ENCODE measurements around the gene SLC5A6. TPM values are rescaled to one million over a fixed set of nuclear protein-coding genes. Genes with fewer than 3 reads are reported as not detected.

SLC5A6 gene
- total RNA-seq, 1 experiment from 2014 or later, result 122 TPM

- Histone ChIP-seq H4K91ac (ENCODE audit: insufficient read length, low read depth, low read length) (no peak overlapping the region), H4K5ac (ENCODE audit: insufficient read length, low read depth, low read length) (no peak overlapping the region), H3K4me2 (ENCODE audit: insufficient read depth, insufficient read length, low read length) (no peak overlapping the region), H3K23me2 (ENCODE audit: insufficient read length, low read depth, low read length, poor library complexity, severe bottlenecking) (no peaks in the 10 kb centered on the region), H3K4me1 (ENCODE audit: insufficient read depth, low read length) (no peaks in the 10 kb centered on the region), H3K18ac (ENCODE audit: insufficient read length, low read depth, low read length) (no peak overlapping the region), H3K9ac (ENCODE audit: extremely low read depth, insufficient read length, low read length) (no peak overlapping the region), H3K79me2 (ENCODE audit: insufficient read depth, low read length) (no peaks in the 10 kb centered on the region), H2BK120ac (ENCODE audit: low read depth, low read length, poor library complexity, severe bottlenecking) (no peak overlapping the region), H4K20me1 (ENCODE audit: control insufficient read depth, insufficient read depth, insufficient read length) (no peaks in the 10 kb centered on the region), H2BK12ac (ENCODE audit: insufficient read length, low read depth, low read length) (no peak overlapping the region), H2AK5ac (ENCODE audit: insufficient read length, low read length) (no peak overlapping the region), H3K79me1 (ENCODE audit: insufficient read depth, low read depth, low read length, poor library complexity, severe bottlenecking) (no peaks in the 10 kb centered on the region), H3K14ac (ENCODE audit: insufficient read depth, low read length) (no peak overlapping the region), H3T11ph (ENCODE audit: low read length) (no peak overlapping the region), H4K8ac (replicated peaks; ENCODE audit: insufficient read length, low read depth, low read length) (no peak overlapping the region), H2BK20ac (ENCODE audit: low read depth, low read length, poor library complexity, severe bottlenecking) (no peak overlapping the region), H3K27me3 (ENCODE audit: insufficient read depth, low read length) (no peaks in the 10 kb centered on the region), H3K23ac (ENCODE audit: insufficient read length, low read depth, low read length) (no peak overlapping the region), H3K27ac (ENCODE audit: insufficient read length, low read depth, low read length) (no peak overlapping the region), H2BK15ac (ENCODE audit: low read depth, low read length) (no peak overlapping the region), H3K9me3 (ENCODE audit: control insufficient read depth, low read depth, low read length) (no peaks in the 10 kb centered on the region), H2BK5ac (ENCODE audit: insufficient read length, low read length) (no peak overlapping the region), H3K4ac (ENCODE audit: low read depth, low read length) (no peak overlapping the region), H2AFZ (ENCODE audit: low read length) (no peak overlapping the region), H3K56ac (ENCODE audit: insufficient read length, low read depth, low read length) (no peak overlapping the region)
- peaks cover 2% of the 10 kb centered on the region; the same call in 1 of the 2 replicates for H3K27me3 Mint-ChIP-seq (ENCODE audit: low read depth)
- no CpG with 5 or more reads among the region's 6 CpGs for WGBS (ENCODE audit: extremely low coverage, insufficient read length, low lambda C conversion rate)
- no peaks in the 10 kb centered on the region for H3K36me3 Mint-ChIP-seq (ENCODE audit: insufficient read depth in 1 of 3, low read depth in 3 of 3)
- TF ChIP-seq CTCF (conservative IDR thresholded peaks at IDR 0.05), result no peak
- H3K9me3 Mint-ChIP-seq, result peaks cover 0 to 2% of the 10 kb centered on the region in 2 experiments; a peak in 2 of 5 replicates
- DNase-seq, result no peak
- peak overlapping the region in 1 of 3 experiments; percentile 90; a peak in 2 of 7 replicates for H3K27ac Mint-ChIP-seq
- H3K4me1 Mint-ChIP-seq, result peaks cover 4 to 9% of the 10 kb centered on the region in 2 experiments
- no peak overlapping the region for H3K4me3 Mint-ChIP-seq
These were observed 57.6 kb downstream of the SLC5A6 start for GRCh38 chr2:27154488-27154887.
